H9 (cell line): ENCODE measurements around the gene VRK1. TPM values are rescaled to one million over a fixed set of nuclear protein-coding genes. Genes with fewer than 3 reads are reported as not detected.

Experiments
- DNase-seq: peaks from one replicate; pipeline ENCODE4 v3.0.0-alpha.2; 2017
- H2AFZ ChIP-seq: one replicate; pipeline ENCODE4 v1.6.1; 2013; ENCODE audit warnings: mild to moderate bottlenecking, low read length, control low read depth, moderate library complexity
- H2AK5ac ChIP-seq: 2 replicates; pipeline ENCODE4 v1.6.1; 2013; ENCODE audit warnings: low read length, control low read depth, mixed read lengths; ENCODE audit not compliant: insufficient read length
- H2BK120ac ChIP-seq: one replicate; pipeline ENCODE4 v1.6.1; 2013; ENCODE audit warnings: low read depth, mild to moderate bottlenecking, low read length, control low read depth, inconsistent platforms; ENCODE audit not compliant: poor library complexity, severe bottlenecking
- H2BK12ac ChIP-seq: 2 replicates; pipeline ENCODE4 v1.6.1; 2013; ENCODE audit warnings: low read length, control low read depth, mixed read lengths, low read depth; ENCODE audit not compliant: insufficient read length
- H2BK15ac ChIP-seq: 2 replicates; pipeline ENCODE4 v1.6.1; 2013; ENCODE audit warnings: low read depth, low read length, control low read depth
- H2BK20ac ChIP-seq: one replicate; pipeline ENCODE4 v1.6.1; 2013; ENCODE audit warnings: low read depth, mild to moderate bottlenecking, low read length, control low read depth, inconsistent platforms; ENCODE audit not compliant: poor library complexity, severe bottlenecking
- H2BK5ac ChIP-seq: 2 replicates; pipeline ENCODE4 v1.6.1; 2013; ENCODE audit warnings: low read length, control low read depth, mixed read lengths; ENCODE audit not compliant: insufficient read length
- H3K14ac ChIP-seq: 2 replicates; pipeline ENCODE4 v1.6.1; 2013; ENCODE audit warnings: low read length, control low read depth; ENCODE audit not compliant: insufficient read depth
- H3K18ac ChIP-seq: 2 replicates; pipeline ENCODE4 v1.6.1; 2013; ENCODE audit warnings: low read depth, mild to moderate bottlenecking, mixed read lengths, low read length, control low read depth; ENCODE audit not compliant: insufficient read length
- H3K23ac ChIP-seq: 2 replicates; pipeline ENCODE4 v1.6.1; 2013; ENCODE audit warnings: low read length, control low read depth, mixed read lengths, low read depth; ENCODE audit not compliant: insufficient read length
- H3K23me2 ChIP-seq: 2 replicates; pipeline ENCODE4 v1.6.1; 2013; ENCODE audit warnings: low read depth, mild to moderate bottlenecking, mixed read lengths, low read length, control low read depth; ENCODE audit not compliant: insufficient read length, poor library complexity, severe bottlenecking
- H3K27ac ChIP-seq: 2 replicates; pipeline ENCODE4 v1.5.1; 2013; ENCODE audit warnings: low read length, control low read depth, mixed read lengths, low read depth; ENCODE audit not compliant: insufficient read length
- H3K27me3 ChIP-seq: 2 replicates; pipeline ENCODE4 v1.6.1; 2013; ENCODE audit warnings: low read length, control low read depth, inconsistent platforms; ENCODE audit not compliant: insufficient read depth
- H3K4ac ChIP-seq: 2 replicates; pipeline ENCODE4 v1.6.1; 2013; ENCODE audit warnings: low read depth, mild to moderate bottlenecking, control low read depth, inconsistent platforms, low read length, moderate library complexity
- H3K4me1 ChIP-seq: 2 replicates; pipeline ENCODE4 v1.6.1; 2013; ENCODE audit warnings: low read length, control low read depth, inconsistent platforms; ENCODE audit not compliant: insufficient read depth
- H3K4me2 ChIP-seq: 2 replicates; pipeline ENCODE4 v1.6.1; 2013; ENCODE audit warnings: low read length, control low read depth, mixed read lengths; ENCODE audit not compliant: insufficient read length, insufficient read depth
- H3K56ac ChIP-seq: 2 replicates; pipeline ENCODE4 v1.6.1; 2013; ENCODE audit warnings: low read depth, mild to moderate bottlenecking, mixed read lengths, low read length, control low read depth; ENCODE audit not compliant: insufficient read length
- H3K79me1 ChIP-seq: 2 replicates; pipeline ENCODE4 v1.6.1; 2013; ENCODE audit warnings: low read depth, mild to moderate bottlenecking, moderate library complexity, low read length, control low read depth, inconsistent platforms; ENCODE audit not compliant: insufficient read depth, poor library complexity, severe bottlenecking
- H3K79me2 ChIP-seq: 2 replicates; pipeline ENCODE4 v1.6.1; 2013; ENCODE audit warnings: low read length, control low read depth, inconsistent platforms; ENCODE audit not compliant: insufficient read depth
- H3K9ac ChIP-seq: 2 replicates; pipeline ENCODE4 v1.6.1; 2013; ENCODE audit warnings: low read length, control low read depth, mixed read lengths; ENCODE audit not compliant: insufficient read length; ENCODE audit errors: extremely low read depth
- H3K9me3 ChIP-seq: one replicate; pipeline ENCODE4 v1.6.1; 2013; ENCODE audit warnings: low read depth, low read length, inconsistent platforms; ENCODE audit not compliant: control insufficient read depth
- H3T11ph ChIP-seq: one replicate; pipeline ENCODE4 v1.6.1; 2013; ENCODE audit warnings: mild to moderate bottlenecking, low read length, control low read depth, inconsistent platforms
- H4K20me1 ChIP-seq: one replicate; pipeline ENCODE4 v1.6.1; 2013; ENCODE audit not compliant: control insufficient read depth, insufficient read length, insufficient read depth
- H4K5ac ChIP-seq: 2 replicates; pipeline ENCODE4 v1.6.1; 2013; ENCODE audit warnings: low read depth, mild to moderate bottlenecking, mixed read lengths, low read length, control low read depth; ENCODE audit not compliant: insufficient read length
- H4K8ac ChIP-seq: replicated peaks from 2 replicates; pipeline ENCODE4 v1.6.1; 2013; ENCODE audit warnings: low read length, control low read depth, mixed read lengths, low read depth; ENCODE audit not compliant: insufficient read length
- H4K91ac ChIP-seq: 2 replicates; pipeline ENCODE4 v1.6.1; 2013; ENCODE audit warnings: low read depth, mild to moderate bottlenecking, moderate library complexity, mixed read lengths, low read length, control low read depth; ENCODE audit not compliant: insufficient read length
- H3K27ac Mint-ChIP-seq, 3 experiments: 2 replicates in 2 of 3; 3 replicates in 1 of 3; pipeline ENCODE4 v1.8.0; 2020 to 2021; ENCODE audit warnings: mixed read lengths in 3 of 3, mild to moderate bottlenecking in 1 of 3, moderate library complexity in 1 of 3
- H3K27me3 Mint-ChIP-seq: 2 replicates; pipeline ENCODE4 v1.8.0; 2021; ENCODE audit warnings: low read depth, mild to moderate bottlenecking, moderate library complexity, mixed read lengths
- H3K36me3 Mint-ChIP-seq, 3 experiments: 2 replicates in 2 of 3; 3 replicates in 1 of 3; pipeline ENCODE4 v1.8.0; 2020 to 2021; ENCODE audit warnings: low read depth in 3 of 3, mixed read lengths in 3 of 3; ENCODE audit not compliant: insufficient read depth in 1 of 3
- H3K4me1 Mint-ChIP-seq, 2 experiments: 2 replicates each; pipeline ENCODE4 v1.8.0; 2020; ENCODE audit warnings: mixed read lengths in 2 of 2
- H3K4me3 Mint-ChIP-seq, 2 experiments: 2 replicates in 1 of 2; 3 replicates in 1 of 2; pipeline ENCODE4 v1.8.0; 2020 to 2021; ENCODE audit warnings: mild to moderate bottlenecking in 2 of 2, mixed read lengths in 2 of 2, moderate library complexity in 1 of 2
- H3K9me3 Mint-ChIP-seq, 2 experiments: 2 replicates in 1 of 2; 3 replicates in 1 of 2; pipeline ENCODE4 v1.8.0; 2020; ENCODE audit warnings: mild to moderate bottlenecking in 2 of 2, mixed read lengths in 2 of 2, moderate library complexity in 1 of 2
- CTCF ChIP-seq: fragments of 200-600 bp; sonication (generic); conservative IDR thresholded peaks from 3 replicates; pipeline ENCODE4 v1.8.0; 2021; ENCODE audit warnings: antibody characterized with exemption, mild to moderate bottlenecking
- WGBS: extraction: QIAGEN DNeasy Blood & Tissue Kit; methylation state at CpG from one replicate; pipeline ENCODE4 v1.1.7; 2013; ENCODE audit warnings: missing lambda C conversion rate, low lambda C conversion rate, mixed read lengths; ENCODE audit not compliant: insufficient read length; ENCODE audit errors: extremely low coverage; 5-methylcytosine and 5-hydroxymethylcytosine counted together
- total RNA-seq: library from RNA; stranded (reverse); gene quantifications from 2 replicates; pipeline ENCODE4 v1.2.1, GENCODE V29; 2021

VRK1 gene
- total RNA-seq, 1 experiment from 2014 or later, result 55.7 TPM

- Histone ChIP-seq H4K91ac (no peak overlapping the region), H2AK5ac (no peak overlapping the region), H3K27ac (no peak overlapping the region), H3T11ph (no peak overlapping the region), H2BK5ac (no peak overlapping the region), H3K79me2 (no peaks in the 10 kb centered on the region), H2AFZ (no peak overlapping the region), H3K9ac (no peak overlapping the region), H4K5ac (no peak overlapping the region), H3K14ac (no peak overlapping the region), H3K56ac (no peak overlapping the region), H2BK120ac (no peak overlapping the region), H4K20me1 (no peaks in the 10 kb centered on the region), H3K4me1 (no peaks in the 10 kb centered on the region), H3K23me2 (no peaks in the 10 kb centered on the region), H3K79me1 (no peaks in the 10 kb centered on the region), H3K27me3 (no peaks in the 10 kb centered on the region), H3K4ac (no peak overlapping the region), H3K18ac (no peak overlapping the region), H2BK15ac (no peak overlapping the region), H4K8ac (no peak overlapping the region), H3K23ac (no peak overlapping the region), H2BK12ac (no peak overlapping the region), H3K9me3 (no peaks in the 10 kb centered on the region), H3K4me2 (no peak overlapping the region), H2BK20ac (no peak overlapping the region)
- peaks cover 8 to 21% of the 10 kb centered on the region in 2 experiments for H3K4me1 Mint-ChIP-seq
- no CpG with 5 or more reads among the region's 5 CpGs for WGBS
- no peaks in the 10 kb centered on the region for H3K36me3 Mint-ChIP-seq
- no peak for DNase-seq
- no peaks in the 10 kb centered on the region for H3K9me3 Mint-ChIP-seq
- no peak for TF ChIP-seq CTCF
- H3K4me3 Mint-ChIP-seq, result no peak overlapping the region
- H3K27ac Mint-ChIP-seq, result 0 out of 7 replicates have a peak overlapping the region, but pooled peaks of 1 of the 3 experiments have one; percentile 42
- H3K27me3 Mint-ChIP-seq, result peaks cover 1% of the 10 kb centered on the region; the same call in 1 of the 2 replicates
Measured at GRCh38 chr14:96752125-96752524, 45.1 kb upstream of the VRK1 start.
